ENCODE results near the gene RBMS3.

The RBMS3 gene

GRCh38 chr3:29694331-29694730 lies 413.5 kb downstream of the RBMS3 start:
- no peak for ATAC-seq

- no peak for ATAC-seq
Measured at GRCh38 chr3:29694783-29695182, 413.9 kb downstream of the RBMS3 start.

GRCh38 chr3:29695201-29695600 lies 414.3 kb downstream of the RBMS3 start:
- no peak for ATAC-seq

GRCh38 chr3:29695643-29696198 lies 414.9 kb downstream of the RBMS3 start:
- ATAC-seq, result no peak

- no peak for ATAC-seq
Measured at GRCh38 chr3:29696311-29696710, 415.4 kb downstream of the RBMS3 start.

- no peak for ATAC-seq
Measured at GRCh38 chr3:29697989-29698388, 417.1 kb downstream of the RBMS3 start.

- no peak for ATAC-seq
Measured at GRCh38 chr3:29700256-29700655, 419.4 kb downstream of the RBMS3 start.

GRCh38 chr3:29701326-29701983 lies 420.6 kb downstream of the RBMS3 start:
- no peak for ATAC-seq

GRCh38 chr3:29705906-29706844 lies 425.3 kb downstream of the RBMS3 start:
- no peak for ATAC-seq

GRCh38 chr3:29708884-29709283 lies 428.0 kb downstream of the RBMS3 start:
- no peak for ATAC-seq

GRCh38 chr3:29711255-29711771 lies 430.4 kb downstream of the RBMS3 start:
- no peak for ATAC-seq

GRCh38 chr3:29716213-29716612 lies 435.3 kb downstream of the RBMS3 start:
- ATAC-seq, result no peak

- no peak for ATAC-seq
Measured at GRCh38 chr3:29718661-29719065, 437.8 kb downstream of the RBMS3 start.

- ATAC-seq, result no peak
Measured at GRCh38 chr3:29720665-29721064, 439.8 kb downstream of the RBMS3 start.

GRCh38 chr3:29721789-29722188 lies 440.9 kb downstream of the RBMS3 start:
- no peak for ATAC-seq

GRCh38 chr3:29731050-29731449 lies 450.2 kb downstream of the RBMS3 start:
- ATAC-seq, result no peak

- no peak for ATAC-seq
Measured at GRCh38 chr3:29741231-29741630, 460.4 kb downstream of the RBMS3 start.

GRCh38 chr3:29745232-29745870 lies 464.5 kb downstream of the RBMS3 start:
- no peak for ATAC-seq

GRCh38 chr3:29746163-29746760 lies 465.4 kb downstream of the RBMS3 start:
- no peak for ATAC-seq

GRCh38 chr3:29747991-29748390 lies 467.1 kb downstream of the RBMS3 start:
- ATAC-seq, result no peak

GRCh38 chr3:29751647-29752314 lies 470.9 kb downstream of the RBMS3 start:
- ATAC-seq, result no peak

GRCh38 chr3:29754346-29754745 lies 473.5 kb downstream of the RBMS3 start:
- ATAC-seq, result peak in 1 of 2 donors; percentile 35

All from activated CD4-positive, CD25-positive, alpha-beta regulatory T cell treated with anti-CD3 and anti-CD28 coated beads, Interleukin-2, amount 50 U/mL, for 24 hours (primary cell).